Stimulated activated CD4-positive, alpha-beta T cell treated with anti-CD3 and anti-CD28 coated beads, Interleukin-12 subunit alpha, Interleukin-12 subunit beta, amount 100 ng/mL, for 24 hours (primary cell): ENCODE results near the gene HINT2.

Experiments used
- DNase-seq, 2 experiments: peaks; one replicate each; pipeline ENCODE4 v3.0.0-alpha.2; 2020; ENCODE audit warnings: low read depth in 2 of 2

Gene HINT2

DNA sequence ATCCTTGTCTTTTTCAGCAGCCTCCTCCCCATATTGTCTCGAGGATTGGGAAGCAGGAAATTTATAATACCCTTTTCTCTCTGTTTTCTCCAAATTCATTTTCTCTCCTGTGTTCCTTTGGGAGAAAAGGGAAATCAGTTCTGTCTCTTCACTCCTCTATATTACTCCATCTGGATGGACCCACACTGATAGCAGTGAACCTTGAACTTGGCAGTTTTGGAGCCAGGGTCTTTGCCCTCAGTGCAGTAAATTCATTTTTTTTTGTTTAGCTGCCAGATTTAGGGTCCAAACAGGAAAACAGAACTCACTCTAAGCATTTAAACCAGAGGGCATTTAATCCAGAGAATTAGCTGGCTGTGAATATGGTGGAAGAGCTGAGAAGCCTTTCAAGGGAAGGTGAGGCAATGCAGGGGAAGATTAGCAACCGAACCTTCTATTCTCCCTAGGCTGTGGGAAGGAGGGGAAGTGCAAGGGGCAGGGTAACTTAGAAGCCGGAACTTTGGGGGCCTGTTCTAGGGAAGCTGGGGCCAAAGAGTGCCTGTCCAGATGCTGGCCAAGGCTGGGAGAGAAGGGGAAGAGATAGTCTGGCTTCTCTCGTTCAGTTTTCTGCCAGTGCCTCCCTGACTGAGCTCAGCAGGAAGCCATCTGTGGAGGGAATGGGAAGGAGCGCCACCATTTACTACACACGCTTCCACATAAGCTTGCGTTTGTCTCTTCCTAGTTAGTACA is 39.8 kb downstream of the HINT2 start:
- DNase-seq: no peak

DNA sequence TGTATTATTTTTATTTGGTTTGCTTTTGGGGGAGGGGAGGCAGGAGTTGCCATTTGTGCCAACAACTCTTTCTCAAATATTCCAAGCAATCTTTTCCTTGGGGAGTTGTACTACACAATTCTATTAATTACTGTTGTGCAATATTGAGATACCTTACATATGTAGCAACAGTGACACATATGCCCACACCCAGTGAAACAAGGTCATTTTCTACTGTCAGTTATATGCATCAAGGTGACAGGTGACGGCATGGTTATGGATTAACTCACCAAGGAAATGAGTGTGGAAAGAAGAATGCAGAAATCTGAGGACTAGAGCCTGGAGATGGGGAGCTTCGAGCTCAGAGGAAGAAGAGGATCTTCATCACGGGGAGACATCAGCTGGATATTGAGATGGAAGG is 42.9 kb downstream of the HINT2 start:
- no peak for DNase-seq

DNA sequence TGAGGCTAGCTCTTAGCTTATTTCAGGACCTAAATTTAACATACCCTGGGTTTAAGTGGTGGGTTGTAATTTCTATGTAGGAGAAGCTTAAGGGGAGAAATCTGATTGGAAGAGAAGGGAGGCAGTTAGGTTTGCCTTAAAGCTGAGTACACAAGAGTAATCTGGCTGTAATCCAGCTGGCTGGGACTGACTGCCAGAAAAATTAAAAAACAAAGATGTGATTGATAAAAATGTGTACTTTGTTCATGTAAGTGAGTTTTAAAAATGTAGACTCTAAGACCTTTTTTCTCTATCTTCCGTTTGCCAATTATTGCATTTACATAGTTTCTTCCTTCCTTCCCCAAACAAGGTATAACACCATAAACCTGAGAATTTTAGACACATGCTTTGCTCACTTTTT is 43.3 kb downstream of the HINT2 start:
- no peak for DNase-seq

DNA sequence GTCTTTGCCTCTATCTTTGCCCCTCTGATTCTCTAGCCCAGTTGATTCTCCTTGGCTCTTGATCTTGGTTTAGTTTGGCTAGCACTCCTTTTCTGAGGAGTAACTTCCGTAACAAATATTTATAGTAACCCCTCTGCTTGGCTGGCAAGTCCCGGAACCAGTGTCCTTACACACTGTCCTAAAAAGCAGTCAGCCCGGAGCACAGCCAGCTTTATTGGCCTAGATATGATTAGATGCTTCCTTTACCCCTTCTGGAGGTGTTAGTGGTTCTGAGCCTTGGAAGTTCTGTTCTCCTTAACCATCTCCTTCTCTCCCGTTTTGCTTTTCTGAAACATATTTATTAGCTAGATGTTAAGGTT is 43.8 kb downstream of the HINT2 start:
- no peak for DNase-seq

DNA sequence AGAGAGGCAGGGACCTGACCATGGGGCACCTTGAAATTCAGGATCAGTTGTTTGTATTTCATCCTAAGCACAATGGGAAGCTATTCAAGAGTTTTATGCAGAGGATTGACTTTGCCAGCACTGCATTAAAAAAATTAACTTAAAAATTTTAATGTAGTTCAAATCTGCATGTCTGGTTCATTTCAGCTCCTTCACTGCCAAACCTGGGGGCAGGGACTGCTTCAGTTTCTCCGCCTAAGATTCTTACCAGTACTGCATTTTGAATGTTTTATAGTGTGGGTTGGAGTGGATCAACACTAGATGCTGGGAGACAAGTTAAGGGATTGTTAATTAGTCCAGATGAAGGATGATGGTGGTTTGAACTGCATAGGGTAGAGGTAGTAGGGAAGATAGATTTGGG is 45.1 kb downstream of the HINT2 start:
- DNase-seq: no peak

DNA sequence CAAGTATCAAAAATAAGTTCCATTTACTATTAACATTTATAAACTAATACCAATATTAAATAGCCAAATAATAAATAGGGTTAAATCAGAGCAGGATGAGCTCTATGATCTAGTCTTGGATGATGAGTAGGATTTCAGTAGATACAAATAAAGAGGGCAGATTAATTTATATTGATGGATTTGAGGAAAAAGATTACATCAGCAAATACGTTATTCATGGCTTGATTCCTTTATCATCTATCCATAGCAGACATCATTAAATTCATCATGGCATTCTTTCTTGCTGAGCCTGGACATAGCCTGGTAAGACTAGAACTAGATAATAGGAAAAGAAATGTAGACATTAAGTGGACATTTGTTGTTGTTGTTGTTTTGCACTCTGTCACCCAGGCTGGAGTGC is 47.4 kb downstream of the HINT2 start:
- DNase-seq: no peak

DNA sequence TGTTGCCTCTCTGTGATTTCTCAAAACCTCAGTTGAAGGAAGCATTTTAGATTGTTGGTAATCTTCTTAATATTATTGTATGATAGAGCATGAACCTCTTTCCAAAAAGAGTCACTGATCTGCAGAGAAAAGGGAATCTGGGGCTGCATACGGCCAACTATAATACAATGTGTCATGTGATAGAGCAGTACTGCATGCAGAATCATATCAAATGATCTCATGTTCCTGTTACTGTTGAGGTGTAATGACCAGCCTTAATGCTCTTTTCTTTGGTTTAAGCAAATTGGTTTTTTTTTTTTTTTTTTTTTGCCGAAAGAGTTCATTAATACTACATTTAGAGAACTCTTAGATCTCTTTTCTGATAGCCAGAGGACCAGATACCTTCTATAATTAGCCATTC is 47.8 kb downstream of the HINT2 start:
- no peak for DNase-seq

DNA sequence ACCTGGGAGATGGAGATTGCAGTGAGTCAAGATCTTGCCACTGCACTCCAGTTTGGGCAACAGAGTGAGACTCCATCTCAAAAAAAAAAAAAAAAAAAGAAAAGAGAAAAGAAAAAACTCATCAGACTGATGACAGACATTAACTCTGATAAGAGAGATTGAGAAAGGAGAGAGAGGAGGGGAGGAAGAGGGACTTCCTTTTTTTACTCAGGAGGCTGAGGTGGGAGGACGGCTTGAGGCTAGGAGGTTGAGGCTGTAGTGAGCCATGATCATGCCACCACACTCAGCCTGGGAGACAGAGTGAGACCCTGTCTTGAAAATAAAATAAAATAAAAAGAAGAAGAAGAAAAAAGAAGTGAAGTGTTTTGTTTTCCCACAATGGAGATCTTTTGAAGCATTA is 51.0 kb downstream of the HINT2 start:
- no peak for DNase-seq

DNA sequence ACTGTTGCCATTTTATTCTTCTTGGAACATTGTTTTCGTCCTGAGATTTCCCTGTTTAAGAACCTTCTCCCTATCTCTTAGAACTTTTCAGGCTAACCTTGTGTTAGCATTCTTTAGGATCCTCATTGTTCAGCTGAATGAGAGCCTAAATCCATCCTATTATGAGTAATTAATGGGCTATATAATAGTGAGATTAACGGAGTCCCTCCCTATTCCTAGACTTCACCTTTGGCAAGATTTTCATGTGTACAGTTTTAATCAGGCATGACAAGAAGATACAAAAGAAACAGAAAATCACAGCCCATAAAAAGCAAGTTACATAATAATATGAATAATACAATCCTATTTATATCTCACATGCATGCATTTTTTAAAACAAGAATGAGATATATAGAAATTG is 51.7 kb downstream of the HINT2 start:
- no peak for DNase-seq
